Measurements from ENCODE around the gene CAMK1D.

DNA sequence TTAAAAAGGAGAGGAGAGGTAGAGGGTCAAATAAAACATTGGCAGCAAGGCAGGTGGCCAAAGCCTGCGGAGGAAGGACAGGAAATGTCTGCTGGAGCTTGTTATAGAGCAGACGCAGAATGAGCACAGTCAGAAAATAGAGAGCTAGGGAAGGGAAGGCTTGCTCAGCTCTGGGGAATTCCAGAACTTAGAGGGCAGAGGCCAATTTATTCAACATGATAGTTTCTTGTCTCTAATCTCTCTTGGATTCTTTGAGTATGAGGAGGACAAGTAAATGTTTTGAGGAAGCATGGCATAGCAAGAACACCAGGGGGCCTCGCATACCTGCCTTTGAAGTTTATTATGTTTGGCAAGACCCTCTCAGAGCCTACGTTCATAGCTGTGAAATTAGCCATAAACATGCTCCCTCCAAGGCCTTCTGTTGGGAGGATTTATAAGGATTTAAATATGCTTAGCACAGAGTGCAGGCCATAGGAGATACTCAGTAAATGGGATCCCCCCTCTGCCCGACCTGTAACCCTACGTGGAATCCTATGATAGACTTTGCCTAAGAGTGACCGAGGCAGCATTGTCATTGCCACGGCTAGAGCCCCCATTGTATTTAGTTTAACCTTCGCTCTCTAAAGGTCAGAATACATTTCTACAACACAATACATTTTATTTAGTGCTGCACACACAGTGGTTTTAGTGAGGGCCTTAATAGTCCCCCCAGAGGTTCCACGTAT is 358.3 kb downstream of the CAMK1D start:
- TF ChIP-seq, protein P1, sequence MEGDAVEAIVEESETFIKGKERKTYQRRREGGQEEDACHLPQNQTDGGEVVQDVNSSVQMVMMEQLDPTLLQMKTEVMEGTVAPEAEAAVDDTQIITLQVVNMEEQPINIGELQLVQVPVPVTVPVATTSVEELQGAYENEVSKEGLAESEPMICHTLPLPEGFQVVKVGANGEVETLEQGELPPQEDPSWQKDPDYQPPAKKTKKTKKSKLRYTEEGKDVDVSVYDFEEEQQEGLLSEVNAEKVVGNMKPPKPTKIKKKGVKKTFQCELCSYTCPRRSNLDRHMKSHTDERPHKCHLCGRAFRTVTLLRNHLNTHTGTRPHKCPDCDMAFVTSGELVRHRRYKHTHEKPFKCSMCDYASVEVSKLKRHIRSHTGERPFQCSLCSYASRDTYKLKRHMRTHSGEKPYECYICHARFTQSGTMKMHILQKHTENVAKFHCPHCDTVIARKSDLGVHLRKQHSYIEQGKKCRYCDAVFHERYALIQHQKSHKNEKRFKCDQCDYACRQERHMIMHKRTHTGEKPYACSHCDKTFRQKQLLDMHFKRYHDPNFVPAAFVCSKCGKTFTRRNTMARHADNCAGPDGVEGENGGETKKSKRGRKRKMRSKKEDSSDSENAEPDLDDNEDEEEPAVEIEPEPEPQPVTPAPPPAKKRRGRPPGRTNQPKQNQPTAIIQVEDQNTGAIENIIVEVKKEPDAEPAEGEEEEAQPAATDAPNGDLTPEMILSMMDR (IDR thresholded peaks at IDR 0.05) = peak in 5 of 7 experiments; percentile 6 to 44 (median 21)
- TF ChIP-seq POLR2A (IDR thresholded peaks at IDR 0.05) = no peak

Data from stomach (tissue), 4 donors.